Left forelimb (tissue), 1 donor: ENCODE measurements around the gene CRYGC.

ENCODE experiments used
- DNase-seq: peaks from one replicate; pipeline ENCODE4 v3.0.0-alpha.2; 2018; ENCODE audit warnings: low spot score

The CRYGC gene

DNA sequence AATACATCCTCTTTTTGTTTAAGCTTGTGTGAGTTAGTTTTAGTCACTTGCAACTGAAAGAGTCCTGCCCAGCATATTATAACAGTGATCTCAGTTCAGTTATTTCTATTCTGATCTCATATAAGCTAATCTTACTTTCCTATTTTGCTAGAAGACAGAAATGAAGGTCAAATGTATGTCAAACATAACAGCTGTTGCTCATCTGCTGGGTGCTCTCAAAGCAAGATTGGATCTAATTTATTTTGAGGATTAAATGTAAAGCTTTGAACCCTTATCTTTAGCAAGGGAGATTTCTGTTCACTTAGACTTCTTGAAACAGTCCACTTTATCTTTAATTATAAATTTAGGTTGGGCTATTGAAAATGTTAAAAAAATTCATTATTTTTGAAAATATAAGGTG, 36.5 kb downstream of the CRYGC start:
- DNase-seq: no peak

DNA sequence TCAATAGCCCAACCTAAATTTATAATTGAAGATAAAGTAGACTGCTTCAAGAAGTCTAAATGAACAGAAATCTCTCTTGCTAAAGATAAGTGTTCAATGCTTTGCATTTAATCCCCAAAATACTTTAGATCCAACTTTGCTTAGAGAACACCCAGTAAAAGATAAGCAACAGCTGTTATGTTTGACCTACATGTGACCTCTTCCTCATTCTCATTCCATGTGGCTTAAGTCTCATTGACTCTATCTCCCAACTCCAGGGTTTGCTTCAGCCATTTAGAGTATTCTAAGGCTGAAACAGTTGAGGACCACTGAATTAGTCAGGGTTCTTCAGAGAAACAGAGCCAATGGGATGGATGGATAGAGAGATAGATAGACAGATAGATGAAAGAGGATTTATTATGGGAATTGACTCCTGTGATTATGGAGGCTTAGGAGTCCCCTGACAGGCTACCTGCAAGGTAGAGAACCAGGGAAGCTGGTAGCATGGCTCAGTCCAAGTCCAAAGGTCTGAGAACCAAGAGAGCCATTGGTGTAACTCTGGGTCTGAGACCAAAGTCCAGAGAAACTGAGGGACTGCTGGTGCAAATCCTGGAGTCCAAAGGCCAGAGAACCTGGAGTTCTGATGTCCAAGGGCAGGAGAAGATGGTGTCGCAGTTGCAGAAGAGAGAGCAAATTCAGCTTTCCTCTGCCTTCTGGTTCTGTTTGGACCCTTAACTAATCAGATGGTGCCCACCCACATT, 37.4 kb downstream of the CRYGC start:
- DNase-seq: no peak

DNA sequence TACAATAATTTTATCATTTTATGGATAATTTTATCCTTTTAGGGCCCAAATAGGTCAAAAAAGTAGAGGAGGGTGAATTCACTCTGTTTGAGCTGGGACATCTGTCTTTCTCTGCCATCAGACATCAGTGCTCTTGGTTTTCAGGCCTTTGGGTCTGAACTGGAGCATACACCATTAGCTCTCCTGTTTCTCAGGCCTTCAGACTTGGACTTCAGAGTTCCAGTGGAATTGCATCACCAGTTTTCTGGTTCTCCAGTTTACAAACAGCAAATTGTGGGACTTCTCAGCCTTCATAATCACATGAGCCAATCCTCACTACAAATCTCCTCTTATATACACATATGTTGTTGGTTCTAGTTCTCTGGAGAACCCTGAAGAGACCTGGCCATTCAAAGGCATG, 39.2 kb downstream of the CRYGC start:
- DNase-seq: no peak

DNA sequence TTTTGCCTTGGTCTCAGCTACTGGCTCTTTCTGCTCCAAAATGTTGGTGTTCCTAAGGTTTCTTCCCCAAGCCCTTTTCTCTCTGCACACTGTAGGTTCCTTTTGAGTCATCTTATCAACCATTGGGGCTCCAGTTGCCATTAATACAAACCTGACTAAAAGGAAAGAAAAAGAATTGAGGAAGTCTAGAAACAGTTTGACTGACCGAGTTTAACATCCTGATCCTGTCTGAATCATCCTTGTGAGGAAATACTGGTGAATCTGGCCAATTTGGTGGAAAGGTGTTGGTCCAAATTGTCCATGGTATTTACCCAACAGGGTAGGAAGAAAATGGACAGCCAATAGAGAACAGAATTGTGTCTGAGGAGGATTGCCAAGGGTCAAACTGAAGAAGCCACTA, 43.6 kb downstream of the CRYGC start:
- no peak for DNase-seq

DNA sequence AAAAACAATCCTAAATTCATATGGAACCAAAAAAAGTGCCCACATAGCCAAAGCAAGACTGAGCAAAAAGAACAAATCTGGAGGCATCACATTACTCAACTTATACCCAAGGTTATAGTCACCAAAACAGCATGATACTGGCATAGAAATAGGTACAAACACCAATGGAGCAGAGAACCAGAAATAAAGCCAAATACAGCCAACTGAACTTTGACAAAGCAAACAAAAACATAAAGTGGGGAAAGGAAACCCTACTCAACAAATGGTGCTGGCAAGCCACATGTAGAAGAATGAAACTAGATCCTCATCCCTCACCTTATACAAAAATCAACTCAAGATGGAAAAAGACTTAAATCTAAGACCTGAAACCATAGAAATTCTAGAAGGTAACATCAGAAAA, 45.8 kb downstream of the CRYGC start:
- DNase-seq: no peak
